ENCODE data around the gene TMEM106C.

TMEM106C gene

DNA sequence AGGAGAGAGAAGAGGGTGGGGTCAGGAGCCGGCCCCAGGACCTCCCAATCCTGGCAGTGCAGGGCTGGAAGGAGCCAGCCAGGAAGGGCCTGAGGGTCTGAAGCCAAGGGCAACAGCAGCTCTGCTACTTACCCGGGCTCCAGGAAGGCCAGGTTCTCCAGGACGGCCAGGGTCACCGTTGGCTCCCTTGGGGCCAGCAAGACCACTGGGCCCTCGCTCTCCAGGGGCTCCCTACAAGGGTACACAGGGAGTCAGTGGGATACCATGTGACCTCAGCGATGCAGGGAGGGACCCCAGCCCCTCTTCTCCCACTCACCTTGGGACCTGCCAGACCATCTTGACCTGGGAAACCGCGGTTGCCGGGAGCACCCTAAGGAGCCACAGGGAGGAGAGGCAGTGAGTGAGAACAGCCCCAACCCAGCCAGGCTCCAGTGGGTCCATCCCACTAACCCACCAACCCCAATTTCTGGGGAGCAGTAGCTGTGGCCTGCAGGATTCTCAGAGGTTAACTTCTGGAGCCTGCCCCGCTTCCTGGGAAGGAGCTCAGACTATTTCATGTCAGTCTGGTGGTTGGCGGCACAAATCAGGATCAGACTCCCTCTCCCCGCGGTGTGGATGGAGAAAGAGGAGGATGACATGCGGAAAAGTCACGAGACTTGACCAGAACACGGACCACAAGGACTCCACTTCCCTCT, 22.3 kb downstream of the TMEM106C start:
- Histone ChIP-seq H3K9ac (no peak overlapping the region), H3K9me3 (ENCODE audit: control insufficient read depth, low read length) (no peaks in the 10 kb centered on the region), H2AFZ (no peak overlapping the region), H3K27ac (no peak overlapping the region), H3K4me3 (ENCODE audit: low read depth, low read length) (no peak overlapping the region), H3K36me3 (ENCODE audit: control insufficient read depth, insufficient read depth, low read length) (no peaks in the 10 kb centered on the region), H3K4me2 (ENCODE audit: low read length) (no peak overlapping the region), H3K4me1 (peaks cover 8% of the 10 kb centered on the region), H3K27me3 (ENCODE audit: control insufficient read depth, insufficient read depth, low read length) (no peaks in the 10 kb centered on the region), H3K79me2 (no peaks in the 10 kb centered on the region)
- TF ChIP-seq, protein P1, sequence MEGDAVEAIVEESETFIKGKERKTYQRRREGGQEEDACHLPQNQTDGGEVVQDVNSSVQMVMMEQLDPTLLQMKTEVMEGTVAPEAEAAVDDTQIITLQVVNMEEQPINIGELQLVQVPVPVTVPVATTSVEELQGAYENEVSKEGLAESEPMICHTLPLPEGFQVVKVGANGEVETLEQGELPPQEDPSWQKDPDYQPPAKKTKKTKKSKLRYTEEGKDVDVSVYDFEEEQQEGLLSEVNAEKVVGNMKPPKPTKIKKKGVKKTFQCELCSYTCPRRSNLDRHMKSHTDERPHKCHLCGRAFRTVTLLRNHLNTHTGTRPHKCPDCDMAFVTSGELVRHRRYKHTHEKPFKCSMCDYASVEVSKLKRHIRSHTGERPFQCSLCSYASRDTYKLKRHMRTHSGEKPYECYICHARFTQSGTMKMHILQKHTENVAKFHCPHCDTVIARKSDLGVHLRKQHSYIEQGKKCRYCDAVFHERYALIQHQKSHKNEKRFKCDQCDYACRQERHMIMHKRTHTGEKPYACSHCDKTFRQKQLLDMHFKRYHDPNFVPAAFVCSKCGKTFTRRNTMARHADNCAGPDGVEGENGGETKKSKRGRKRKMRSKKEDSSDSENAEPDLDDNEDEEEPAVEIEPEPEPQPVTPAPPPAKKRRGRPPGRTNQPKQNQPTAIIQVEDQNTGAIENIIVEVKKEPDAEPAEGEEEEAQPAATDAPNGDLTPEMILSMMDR (IDR thresholded peaks at IDR 0.05) = no peak

DNA sequence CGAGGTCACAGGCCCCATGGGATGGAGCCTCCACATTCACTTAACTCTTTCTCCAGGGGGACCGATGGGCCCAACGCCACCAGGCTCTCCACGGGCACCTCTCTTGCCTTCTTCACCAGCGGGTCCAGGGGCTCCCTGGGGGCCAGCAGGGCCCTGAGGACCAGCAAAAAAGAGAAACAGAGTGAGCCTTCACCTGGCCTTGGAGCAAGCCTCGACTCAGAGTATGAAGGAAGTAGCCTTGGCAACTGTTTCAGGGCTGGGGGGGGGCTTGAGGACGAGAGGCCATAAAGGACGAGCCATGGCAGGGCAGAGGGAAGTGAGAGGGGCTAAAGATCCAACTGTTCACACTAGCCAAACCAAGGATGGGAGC, 22.9 kb downstream of the TMEM106C start:
- no peak overlapping the region for H3K27ac ChIP-seq

DNA sequence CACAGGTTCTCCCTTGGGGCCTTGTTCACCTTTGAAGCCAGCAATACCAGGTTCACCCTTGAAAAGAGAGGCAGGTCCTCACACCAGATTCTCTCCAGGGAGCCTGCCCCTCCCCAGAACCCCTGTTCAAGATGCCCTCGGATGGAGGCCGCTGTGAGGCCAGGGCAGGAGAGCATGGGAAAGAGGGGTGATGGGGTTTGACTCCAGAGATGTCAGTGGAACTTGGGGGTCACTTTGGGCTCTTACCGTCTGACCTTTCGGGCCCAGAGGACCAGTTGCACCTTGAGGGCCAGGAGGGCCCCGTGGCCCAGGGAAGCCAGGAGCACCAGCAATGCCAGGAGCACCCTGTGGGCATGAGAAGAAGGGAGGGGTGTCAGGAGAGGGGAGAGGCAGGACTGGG, 23.4 kb downstream of the TMEM106C start:
- H3K9me3 ChIP-seq (ENCODE audit: control insufficient read depth, low read length) = no peaks in the 10 kb centered on the region
- TF ChIP-seq, protein P1 (IDR thresholded peaks at IDR 0.05) = no peak
- no peak overlapping the region for H3K4me3 ChIP-seq (ENCODE audit: low read depth, low read length)
- H3K27ac ChIP-seq = no peak overlapping the region
- H2AFZ ChIP-seq = no peak overlapping the region
- H3K4me2 ChIP-seq (ENCODE audit: low read length) = no peak overlapping the region
- no peaks in the 10 kb centered on the region for H3K36me3 ChIP-seq (ENCODE audit: control insufficient read depth, insufficient read depth, low read length)
- H3K27me3 ChIP-seq (ENCODE audit: control insufficient read depth, insufficient read depth, low read length) = no peaks in the 10 kb centered on the region
- no peaks in the 10 kb centered on the region for H3K79me2 ChIP-seq
- H3K4me1 ChIP-seq = peaks cover 8% of the 10 kb centered on the region
- no peak overlapping the region for H3K9ac ChIP-seq

More for the DNA sequence above, 22.9 kb downstream of the TMEM106C start:
- Histone ChIP-seq H3K79me2 (no peaks in the 10 kb centered on the region), H2AFZ (no peak overlapping the region), H3K4me2 (ENCODE audit: low read length) (no peak overlapping the region), H3K9ac (no peak overlapping the region), H3K36me3 (ENCODE audit: control insufficient read depth, insufficient read depth, low read length) (no peaks in the 10 kb centered on the region), H3K4me3 (ENCODE audit: low read depth, low read length) (no peak overlapping the region), H3K4me1 (peaks cover 8% of the 10 kb centered on the region), H3K9me3 (ENCODE audit: control insufficient read depth, low read length) (no peaks in the 10 kb centered on the region), H3K27me3 (ENCODE audit: control insufficient read depth, insufficient read depth, low read length) (no peaks in the 10 kb centered on the region)
- TF ChIP-seq, protein P1 (IDR thresholded peaks at IDR 0.05) = no peak

DNA sequence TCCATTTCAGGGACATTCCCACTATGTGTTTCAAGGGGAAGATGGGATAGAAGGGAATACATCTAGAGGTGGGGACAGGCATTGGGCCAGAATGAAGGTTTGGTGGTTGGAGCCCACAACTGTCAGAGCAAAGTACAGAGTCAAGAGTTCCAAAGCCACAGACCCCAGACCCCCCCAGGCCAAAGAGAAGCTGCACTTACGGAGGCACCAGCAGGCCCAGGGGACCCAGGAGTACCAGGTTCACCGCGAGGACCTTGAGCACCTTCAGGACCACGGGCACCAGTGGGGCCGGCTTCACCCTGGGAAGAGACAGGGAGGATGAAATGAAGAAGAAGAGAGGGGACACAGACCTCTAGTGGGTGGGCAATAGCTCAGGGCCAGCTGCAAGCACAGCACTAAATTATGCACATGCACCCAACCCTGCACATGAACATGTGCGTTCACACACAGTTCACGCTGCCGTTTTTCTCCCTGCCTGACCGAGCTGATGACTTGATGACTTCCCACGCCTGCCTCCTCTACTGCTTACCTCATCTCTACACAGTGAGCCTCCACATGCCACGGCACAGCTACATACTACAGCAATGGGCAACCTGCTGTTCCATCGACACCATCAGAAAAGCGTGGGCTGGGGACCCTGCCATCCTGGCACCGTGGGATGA, 24.1 kb downstream of the TMEM106C start:
- TF ChIP-seq, protein P1 (IDR thresholded peaks at IDR 0.05) = no peak
- H3K79me2 ChIP-seq = no peaks in the 10 kb centered on the region
- H3K36me3 ChIP-seq (ENCODE audit: control insufficient read depth, insufficient read depth, low read length) = no peaks in the 10 kb centered on the region
- H3K4me2 ChIP-seq (ENCODE audit: low read length) = no peak overlapping the region
- H3K27ac ChIP-seq = no peak overlapping the region
- H3K4me3 ChIP-seq (ENCODE audit: low read depth, low read length) = no peak overlapping the region
- no peaks in the 10 kb centered on the region for H3K27me3 ChIP-seq (ENCODE audit: control insufficient read depth, insufficient read depth, low read length)
- H3K9me3 ChIP-seq (ENCODE audit: control insufficient read depth, low read length) = no peaks in the 10 kb centered on the region
- no peak overlapping the region for H3K9ac ChIP-seq
- peaks cover 8% of the 10 kb centered on the region for H3K4me1 ChIP-seq
- no peak overlapping the region for H2AFZ ChIP-seq

Data from parathyroid adenoma (tissue), 2 donors.